Activated naive CD8-positive, alpha-beta T cell treated with anti-CD3 and anti-CD28 coated beads, Interleukin-2, amount 50 U/mL, for 16 hours (primary cell): Measurements from ENCODE around the gene TMEM190.
A peak's percentile ranks its signal among the peaks of the same experiment; 100 is the strongest.
"Not testable (repeated sequence)": the region's sequence is repeated elsewhere in the genome, so short reads cannot be mapped to it uniquely, and the experiment has no call there.

Experiments
- DNase-seq: peaks from one replicate; pipeline ENCODE4 v3.0.0-alpha.2; 2020; ENCODE audit warnings: low read depth, low spot score

Gene TMEM190

GRCh38 chr19:55390461-55390880 lies 13.8 kb downstream of the TMEM190 start:
- no peak for DNase-seq

- no peak for DNase-seq
These were observed 14.6 kb downstream of the TMEM190 start for GRCh38 chr19:55391191-55391670.

- no peak for DNase-seq
These were observed 15.3 kb downstream of the TMEM190 start for GRCh38 chr19:55391702-55392615.

- no peak for DNase-seq
These were observed 16.5 kb downstream of the TMEM190 start for GRCh38 chr19:55392820-55393761.

- DNase-seq: no peak
These were observed 21.7 kb downstream of the TMEM190 start for GRCh38 chr19:55398200-55398925.

- no peak for DNase-seq
These were observed 23.9 kb downstream of the TMEM190 start for GRCh38 chr19:55400281-55401087.

- not testable (repeated sequence) for DNase-seq
These were observed 24.8 kb downstream of the TMEM190 start for GRCh38 chr19:55401390-55401789.

- DNase-seq: no peak
These were observed 25.9 kb downstream of the TMEM190 start for GRCh38 chr19:55402509-55402908.

GRCh38 chr19:55405638-55406037 lies 29.0 kb downstream of the TMEM190 start:
- no peak for DNase-seq

GRCh38 chr19:55406091-55406825 lies 29.6 kb downstream of the TMEM190 start:
- no peak for DNase-seq

- DNase-seq: no peak
These were observed 30.4 kb downstream of the TMEM190 start for GRCh38 chr19:55406826-55407549.

- DNase-seq: not testable (repeated sequence)
These were observed 30.8 kb downstream of the TMEM190 start, which contains the start of gene UBE2S for GRCh38 chr19:55407550-55407799. Gene UBE2S (minus strand): TSS chr19:55407788. CDS start chr19:55407589, 199 bp downstream.

- DNase-seq: peak; percentile 91
These were observed 31.3 kb downstream of the TMEM190 start for GRCh38 chr19:55407800-55408532.

- no peak for DNase-seq
These were observed 31.9 kb downstream of the TMEM190 start for GRCh38 chr19:55408533-55408872.

- not testable (repeated sequence) for DNase-seq
These were observed 32.6 kb downstream of the TMEM190 start for GRCh38 chr19:55409179-55409578.

GRCh38 chr19:55410168-55410567 lies 33.5 kb downstream of the TMEM190 start:
- no peak for DNase-seq

- peak; percentile 16 for DNase-seq
These were observed 41.6 kb downstream of the TMEM190 start for GRCh38 chr19:55418185-55418584.

- DNase-seq: no peak
These were observed 42.5 kb downstream of the TMEM190 start for GRCh38 chr19:55419103-55419502.
